Fibroblast of lung (primary cell): Measurements from ENCODE around the gene DNAAF3.
"Not testable (repeated sequence)": the region's sequence is repeated elsewhere in the genome, so short reads cannot be mapped to it uniquely, and the experiment has no call there.

ENCODE experiments used
- CTCF ChIP-seq, 2 donors: IDR thresholded peaks in 1 of 2; conservative IDR thresholded peaks in 1 of 2; 1 replicate in 1 of 2; 2 replicates in 1 of 2; pipeline ENCODE4 v1.5.1; 2011 to 2012; ENCODE audit warnings: low read length in 2 of 2, control low read depth in 1 of 2, inconsistent platforms in 1 of 2, low read depth in 1 of 2, mild to moderate bottlenecking in 1 of 2
- EZH2 ChIP-seq: IDR thresholded peaks from 2 replicates; pipeline ENCODE4 v1.5.1; 2012; ENCODE audit warnings: low read length, control low read depth, mild to moderate bottlenecking; ENCODE audit errors: missing control alignments

- TF ChIP-seq CTCF (conservative IDR thresholded peaks at IDR 0.05 in 1 of 2, IDR thresholded peaks at IDR 0.05 in 1 of 2; ENCODE audit: low read depth in 1 of 2, low read length in 2 of 2): peak in 1 of 2 donors; percentile 27
- not testable (repeated sequence) for TF ChIP-seq EZH2
These were observed 35.8 kb upstream of the DNAAF3 start for GRCh38 chr19:55202199-55202598.
